GM19035 (cell line): ENCODE measurements around the gene TCFL5.
"Not testable (repeated sequence)": the region's sequence is repeated elsewhere in the genome, so short reads cannot be mapped to it uniquely, and the experiment has no call there.

Experiments
- ATAC-seq: cut with Tn5 transposase; IDR thresholded peaks from one replicate; pipeline ENCODE4 v1.9.1; 2021; ENCODE audit not compliant: unreplicated experiment

The TCFL5 gene

GRCh38 chr20:62858058-62858830, 3.4 kb downstream of the TCFL5 start:
- ATAC-seq, result no peak

- no peak for ATAC-seq
Measured at GRCh38 chr20:62856931-62857619, 4.5 kb downstream of the TCFL5 start.

GRCh38 chr20:62855120-62855519, 6.5 kb downstream of the TCFL5 start:
- ATAC-seq, result no peak

- ATAC-seq, result no peak
Measured at GRCh38 chr20:62854121-62854520, 7.5 kb downstream of the TCFL5 start.

GRCh38 chr20:62853304-62853703, 8.3 kb downstream of the TCFL5 start:
- not testable (repeated sequence) for ATAC-seq

- ATAC-seq, result no peak
Measured at GRCh38 chr20:62852841-62853240, 8.8 kb downstream of the TCFL5 start.

- no peak for ATAC-seq
Measured at GRCh38 chr20:62852196-62852595, 9.4 kb downstream of the TCFL5 start.

GRCh38 chr20:62850333-62850974, 11.2 kb downstream of the TCFL5 start:
- no peak for ATAC-seq

- ATAC-seq, result no peak
Measured at GRCh38 chr20:62849431-62849830, 12.2 kb downstream of the TCFL5 start.

- ATAC-seq, result not testable (repeated sequence)
Measured at GRCh38 chr20:62848917-62849316, 12.7 kb downstream of the TCFL5 start.

GRCh38 chr20:62846166-62846890, 15.3 kb downstream of the TCFL5 start:
- no peak for ATAC-seq

- no peak for ATAC-seq
Measured at GRCh38 chr20:62845416-62846160, 16.0 kb downstream of the TCFL5 start.

- ATAC-seq, result no peak
Measured at GRCh38 chr20:62844182-62844581, 17.4 kb downstream of the TCFL5 start.

- ATAC-seq, result no peak
Measured at GRCh38 chr20:62843656-62844055, 18.0 kb downstream of the TCFL5 start.

- no peak for ATAC-seq
Measured at GRCh38 chr20:62841705-62842212, 19.9 kb downstream of the TCFL5 start.

GRCh38 chr20:62840244-62841197, 21.1 kb downstream of the TCFL5 start:
- ATAC-seq, result no peak

GRCh38 chr20:62839816-62840215, 21.8 kb downstream of the TCFL5 start:
- no peak for ATAC-seq

- ATAC-seq, result no peak
Measured at GRCh38 chr20:62839261-62839660, 22.4 kb downstream of the TCFL5 start.
